K562 (cell line): Measurements from ENCODE around the gene MYO3B. TPM values are rescaled to one million over a fixed set of nuclear protein-coding genes. Genes with fewer than 3 reads are reported as not detected.

Experiments used
- ATAC-seq: fragments of 200-7000 bp; cut with Tn5 transposase; 3 replicates; pipeline ENCODE4 v1.9.1; 2020; ENCODE audit warnings: moderate library complexity
- BruUV-seq: library from RNA; stranded (reverse); fragments of 400-500 nt; replicated peaks from 2 replicates; lab custom pipeline; 2021; lab: Mats Ljungman, UMichigan
- CTCF ChIA-PET: fragments of 300-600 bp; formaldehyde crosslinking; extraction: SDS; loops from one replicate; lab custom pipeline; 2021; ENCODE audit warnings: low intra/inter-chr PET ratio; lab: Yijun Ruan, JAX
- POLR2A ChIA-PET: fragments of 300-600, 350-650 bp; sonication (Branson Sonifier 250); formaldehyde crosslinking; extraction: SDS; loops from one replicate; lab custom pipeline; 2021; ENCODE audit warnings: antibody characterized with exemption, inconsistent platforms; lab: Yijun Ruan, JAX
- DNase-seq, 4 experiments: peaks; one replicate each; pipeline versions ENCODE4 v3.0.0 to v3.0.0-alpha.2; 2011 to 2018; ENCODE audit warnings: low spot score in 3 of 4, mixed read lengths in 3 of 4; ENCODE audit errors: extremely low read depth in 1 of 4
- FAIRE-seq: peaks from 2 replicates; lab custom pipeline; 2011; peaks lifted over from hg19 to GRCh38; lab: Jason Lieb, UNC
- H2AFZ ChIP-seq: 2 replicates; pipeline ENCODE4 v1.6.0; 2011; ENCODE audit warnings: low read depth, low read length, control low read depth, inconsistent platforms
- H3K27ac ChIP-seq: fragments of 200-600 bp; 3 replicates; pipeline ENCODE4 v1.8.0; 2011; ENCODE audit warnings: low read depth, mild to moderate bottlenecking, control low read depth, inconsistent platforms, low read length, moderate library complexity, mixed read lengths; ENCODE audit errors: extremely low read depth
- H3K27me3 ChIP-seq, 2 experiments: fragments of 300-600 bp in 1 of 2; 2 replicates in 1 of 2; 3 replicates in 1 of 2; pipeline versions ENCODE4 v1.6.0 to v1.8.0; 2011; ENCODE audit warnings: inconsistent platforms in 2 of 2, low read length in 2 of 2, mild to moderate bottlenecking in 1 of 2, mixed read lengths in 1 of 2, moderate library complexity in 1 of 2; ENCODE audit not compliant: control insufficient read depth in 2 of 2, insufficient read depth in 2 of 2
- H3K36me3 ChIP-seq: fragments of 300-600 bp; 3 replicates; pipeline ENCODE4 v1.8.0; 2011; ENCODE audit warnings: mild to moderate bottlenecking, low read length, inconsistent platforms; ENCODE audit not compliant: control insufficient read depth, insufficient read depth
- H3K4me1 ChIP-seq, 2 experiments: fragments of 200-600 bp in 1 of 2; replicated peaks in 1 of 2; 2 replicates in 1 of 2; 3 replicates in 1 of 2; pipeline versions ENCODE4 v1.5.1 to v1.8.0; 2011; ENCODE audit warnings: inconsistent platforms in 2 of 2, low read length in 2 of 2, mild to moderate bottlenecking in 1 of 2, mixed read lengths in 1 of 2, moderate library complexity in 1 of 2; ENCODE audit not compliant: control insufficient read depth in 2 of 2, insufficient read depth in 2 of 2
- H3K4me2 ChIP-seq: 2 replicates; pipeline ENCODE4 v1.6.1; 2011; ENCODE audit warnings: low read length, control low read depth, inconsistent platforms, mixed read lengths; ENCODE audit not compliant: insufficient read depth
- H3K4me3 ChIP-seq: fragments of 200-600 bp; sonication (generic), shearing (Covaris generic); 2 replicates; pipeline ENCODE4 v1.5.1; 2016; ENCODE audit warnings: control low read depth, inconsistent platforms
- H3K79me2 ChIP-seq: fragments of 200-600 bp; 3 replicates; pipeline ENCODE4 v1.8.0; 2011; ENCODE audit warnings: low read length, inconsistent platforms; ENCODE audit not compliant: control insufficient read depth, insufficient read depth
- H3K9ac ChIP-seq, 2 experiments: 2 replicates each; pipeline versions ENCODE4 v1.6.0 to v1.6.1; 2011; ENCODE audit warnings: low read depth in 2 of 2, low read length in 2 of 2, control low read depth in 1 of 2, inconsistent platforms in 1 of 2, mild to moderate bottlenecking in 1 of 2, mixed read lengths in 1 of 2; ENCODE audit not compliant: insufficient read depth in 1 of 2
- H3K9me1 ChIP-seq: one replicate; pipeline ENCODE4 v1.6.0; 2011; ENCODE audit warnings: inconsistent platforms, mild to moderate bottlenecking, low read length, moderate library complexity; ENCODE audit not compliant: control insufficient read depth, insufficient read depth
- H3K9me3 ChIP-seq: replicated peaks from 2 replicates; pipeline ENCODE4 v1.5.1; 2011; ENCODE audit warnings: low read depth, low read length, inconsistent platforms; ENCODE audit not compliant: control insufficient read depth, insufficient read depth
- H4K20me1 ChIP-seq: replicated peaks from 2 replicates; pipeline ENCODE4 v1.6.1; 2011; ENCODE audit warnings: low read length, inconsistent platforms, mixed read lengths; ENCODE audit not compliant: control insufficient read depth, insufficient read depth
- CBFA2T3 ChIP-seq: fragments of 450-650 bp; IDR thresholded peaks from 2 replicates; pipeline ENCODE4 v1.6.1; 2017
- GTF2E2 ChIP-seq: fragments of 200-800 bp; sonication (Bioruptor generic); IDR thresholded peaks from 2 replicates; pipeline ENCODE4 v1.6.1; 2016; ENCODE audit warnings: missing genetic modification characterization, missing compliant biosample characterization
- MTA2 ChIP-seq: fragments of 450-650 bp; IDR thresholded peaks from 2 replicates; pipeline ENCODE4 v1.6.1; 2016; ENCODE audit warnings: low read depth
- NFE2 ChIP-seq: IDR thresholded peaks from 2 replicates; pipeline ENCODE4 v1.6.1; 2014; ENCODE audit warnings: antibody characterized with exemption, low read depth
- ZKSCAN1 ChIP-seq: fragments of 150-350 bp; IDR thresholded peaks from 2 replicates; pipeline ENCODE4 v1.6.1; 2016; ENCODE audit warnings: low read depth, low read length
- ZNF24 ChIP-seq: fragments of 450-650 bp; IDR thresholded peaks from 2 replicates; pipeline ENCODE4 v1.6.1; 2016
- ZNF316 ChIP-seq: fragments of 450-650 bp; IDR thresholded peaks from 2 replicates; pipeline ENCODE4 v1.6.1; 2016
- ZNF436 ChIP-seq: fragments of 250-450, 450-650 bp; sonication (Bioruptor Pico); formaldehyde crosslinking; IDR thresholded peaks from 2 replicates; pipeline ENCODE4 v1.7.0; 2020; ENCODE audit warnings: mild to moderate bottlenecking
- WGBS: fragments of 100-300 bp; shearing (Covaris generic); methylation state at CpG from one replicate; pipeline ENCODE4 v1.1.6; 2016; ENCODE audit warnings: low coverage, mixed read lengths; ENCODE audit not compliant: insufficient coverage; ENCODE audit errors: missing lambda C conversion rate; 5-methylcytosine and 5-hydroxymethylcytosine counted together
- in situ Hi-C: fragments of 300-500 bp; cut with MboI; formaldehyde crosslinking; loops from 4 replicates; pipeline ENCODE4 v1.15.0; 2018; ENCODE audit warnings: inconsistent platforms, mixed read lengths
- intact Hi-C: fragments of 100-400 bp; cut with micrococcal nuclease; formaldehyde crosslinking; loops from 2 replicates; pipeline ENCODE4 v1.14.2; 2022
- polyA plus RNA-seq, 8 experiments: library from polyadenylated mRNA; depleted of rRNA in 4 of 8; stranded (reverse) in 5 of 8; unstranded in 3 of 8; fragments of >200 nt; fragmentation: Nextera tagmentation in 2 of 8; fragmentation: Illumina TruSeq in 1 of 8; extraction: Ambion mirVana in 2 of 8; extraction: Trizol in 1 of 8; gene quantifications; 2 replicates each; pipeline versions ENCODE4 v1.2.1 to v1.2.3, GENCODE V29; 2011 to 2014; ENCODE audit warnings: inconsistent platforms in 1 of 8, missing spikeins in 1 of 8
- total RNA-seq, 7 experiments: library from RNA; depleted of rRNA in 6 of 7; stranded (reverse); fragments of >200 nt in 6 of 7; fragmentation: Illumina TruSeq in 2 of 7; extraction: Trizol in 2 of 7; gene quantifications; 2 replicates each; pipeline versions ENCODE4 v1.2.1 to v1.2.3, GENCODE V29; 2011 to 2021; ENCODE audit warnings: low replicate concordance in 1 of 7
- TF ChIP-seq, protein P1 (sequence below): IDR thresholded peaks from 2 replicates; pipeline ENCODE4 v1.6.1; 2014; ENCODE audit warnings: antibody characterized with exemption
- TF ChIP-seq, protein P2 (sequence below): fragments of 450-650 bp; IDR thresholded peaks from 2 replicates; pipeline ENCODE4 v1.6.1; 2016
- TF ChIP-seq, protein P3 (sequence below): fragments of 250-450 bp; sonication (Bioruptor Pico); IDR thresholded peaks from 2 replicates; pipeline ENCODE4 v1.5.0; 2021; ENCODE audit warnings: mild to moderate bottlenecking, borderline replicate concordance

The MYO3B gene
- total and polyA plus RNA-seq, 9 of the 15 experiments (the other 6 are each of a cell fraction or from before 2014, with no cell fraction given), result 2.7 to 6.5 (median 3.6) TPM

DNA sequence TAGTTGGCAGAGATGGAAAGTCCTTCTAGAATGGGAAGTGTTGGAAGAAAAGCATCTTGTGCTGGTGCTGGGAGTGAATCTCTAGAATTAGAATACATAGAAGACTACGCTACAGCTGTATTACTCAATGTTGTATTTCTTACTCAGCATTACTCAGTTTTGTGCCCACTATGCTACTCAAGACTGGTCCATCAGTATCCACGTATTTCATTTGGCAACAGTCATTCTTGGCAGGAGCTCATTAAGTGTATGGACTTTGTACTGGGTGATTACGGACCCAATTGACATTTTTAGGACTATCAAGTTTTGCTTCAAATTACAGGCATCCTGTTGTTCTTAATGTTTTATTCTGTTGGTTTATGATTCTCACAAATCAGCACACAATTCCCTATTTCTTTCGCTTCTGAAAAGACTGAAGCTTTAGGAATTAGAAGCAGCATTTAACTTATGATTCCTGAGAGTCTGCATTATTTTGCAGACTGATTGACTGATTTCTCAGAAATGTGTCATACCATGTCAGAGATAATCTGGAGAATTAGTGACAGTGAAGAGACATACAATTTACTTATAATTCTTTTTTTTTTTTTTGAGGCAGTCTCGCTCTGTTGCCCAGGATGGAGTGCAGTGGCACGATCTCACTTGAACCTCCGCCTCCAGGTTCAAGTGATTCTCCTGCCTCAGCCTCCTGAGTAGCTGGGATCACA is 136.9 kb downstream of the MYO3B start:
- in situ Hi-C loops, result no loop called here

More for the DNA sequence above, 136.9 kb downstream of the MYO3B start:
- DNase-seq, result no peak
- Histone ChIP-seq H3K27me3 (no peaks in the 10 kb centered on the region), H3K9me1 (no peaks in the 10 kb centered on the region), H3K4me1 (peaks cover 4 to 32% of the 10 kb centered on the region in 2 experiments; a peak in 4 of 5 replicates), H3K9me3 (no peaks in the 10 kb centered on the region), H3K4me3 (no peak overlapping the region), H3K4me2 (no peak overlapping the region), H3K36me3 (no peaks in the 10 kb centered on the region), H4K20me1 (no peaks in the 10 kb centered on the region), H2AFZ (no peak overlapping the region), H3K9ac (no peak overlapping the region), H3K79me2 (no peaks in the 10 kb centered on the region), H3K27ac (no peak overlapping the region)
- ChIA-PET CTCF (no interaction called here), POLR2A (interaction anchor here (0.6 to 1.0 kb wide), 3 partner anchors 9 to 615 kb away, joined by 3 to 4 read pairs (median 3); no protein-coding TSS in a partner anchor)
- TF ChIP-seq, protein P1, sequence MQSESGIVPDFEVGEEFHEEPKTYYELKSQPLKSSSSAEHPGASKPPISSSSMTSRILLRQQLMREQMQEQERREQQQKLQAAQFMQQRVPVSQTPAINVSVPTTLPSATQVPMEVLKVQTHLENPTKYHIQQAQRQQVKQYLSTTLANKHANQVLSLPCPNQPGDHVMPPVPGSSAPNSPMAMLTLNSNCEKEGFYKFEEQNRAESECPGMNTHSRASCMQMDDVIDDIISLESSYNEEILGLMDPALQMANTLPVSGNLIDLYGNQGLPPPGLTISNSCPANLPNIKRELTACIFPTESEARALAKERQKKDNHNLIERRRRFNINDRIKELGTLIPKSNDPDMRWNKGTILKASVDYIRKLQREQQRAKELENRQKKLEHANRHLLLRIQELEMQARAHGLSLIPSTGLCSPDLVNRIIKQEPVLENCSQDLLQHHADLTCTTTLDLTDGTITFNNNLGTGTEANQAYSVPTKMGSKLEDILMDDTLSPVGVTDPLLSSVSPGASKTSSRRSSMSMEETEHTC, result no peak
- TF ChIP-seq MTA2 (no peak), GTF2E2 (tag) (no peak), CBFA2T3 (no peak), ZNF24 (no peak), ZNF436 (CRISPR knock-in tag) (no peak), ZNF316 (peak; percentile 44; the same call in 1 of the 2 replicates), NFE2 (no peak), ZKSCAN1 (no peak)
- TF ChIP-seq, protein P2, sequence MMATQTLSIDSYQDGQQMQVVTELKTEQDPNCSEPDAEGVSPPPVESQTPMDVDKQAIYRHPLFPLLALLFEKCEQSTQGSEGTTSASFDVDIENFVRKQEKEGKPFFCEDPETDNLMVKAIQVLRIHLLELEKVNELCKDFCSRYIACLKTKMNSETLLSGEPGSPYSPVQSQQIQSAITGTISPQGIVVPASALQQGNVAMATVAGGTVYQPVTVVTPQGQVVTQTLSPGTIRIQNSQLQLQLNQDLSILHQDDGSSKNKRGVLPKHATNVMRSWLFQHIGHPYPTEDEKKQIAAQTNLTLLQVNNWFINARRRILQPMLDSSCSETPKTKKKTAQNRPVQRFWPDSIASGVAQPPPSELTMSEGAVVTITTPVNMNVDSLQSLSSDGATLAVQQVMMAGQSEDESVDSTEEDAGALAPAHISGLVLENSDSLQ, result peak; percentile 55
- TF ChIP-seq, protein P3, sequence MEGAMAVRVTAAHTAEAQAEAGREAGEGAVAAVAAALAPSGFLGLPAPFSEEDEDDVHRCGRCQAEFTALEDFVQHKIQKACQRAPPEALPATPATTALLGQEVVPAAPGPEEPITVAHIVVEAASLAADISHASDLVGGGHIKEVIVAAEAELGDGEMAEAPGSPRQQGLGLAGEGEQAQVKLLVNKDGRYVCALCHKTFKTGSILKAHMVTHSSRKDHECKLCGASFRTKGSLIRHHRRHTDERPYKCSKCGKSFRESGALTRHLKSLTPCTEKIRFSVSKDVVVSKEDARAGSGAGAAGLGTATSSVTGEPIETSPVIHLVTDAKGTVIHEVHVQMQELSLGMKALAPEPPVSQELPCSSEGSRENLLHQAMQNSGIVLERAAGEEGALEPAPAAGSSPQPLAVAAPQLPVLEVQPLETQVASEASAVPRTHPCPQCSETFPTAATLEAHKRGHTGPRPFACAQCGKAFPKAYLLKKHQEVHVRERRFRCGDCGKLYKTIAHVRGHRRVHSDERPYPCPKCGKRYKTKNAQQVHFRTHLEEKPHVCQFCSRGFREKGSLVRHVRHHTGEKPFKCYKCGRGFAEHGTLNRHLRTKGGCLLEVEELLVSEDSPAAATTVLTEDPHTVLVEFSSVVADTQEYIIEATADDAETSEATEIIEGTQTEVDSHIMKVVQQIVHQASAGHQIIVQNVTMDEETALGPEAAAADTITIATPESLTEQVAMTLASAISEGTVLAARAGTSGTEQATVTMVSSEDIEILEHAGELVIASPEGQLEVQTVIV (CRISPR knock-in tag), result no peak
- no TSS peak for BruUV-seq
- 71% methylated on average over 7 of the region's 7 CpGs for WGBS
- intact Hi-C loops, result no loop called here
- ATAC-seq, result no peak
- no peak for FAIRE-seq
